Heart left ventricle (tissue), 16 donors: ENCODE data around the gene NMBR. TPM values are rescaled to one million over a fixed set of nuclear protein-coding genes. Genes with fewer than 3 reads are reported as not detected.
"Not testable (repeated sequence)": the region's sequence is repeated elsewhere in the genome, so short reads cannot be mapped to it uniquely, and the experiment has no call there.

Source experiments
- ATAC-seq, 4 donors: fragments of 200-7000 bp; cut with Tn5 transposase; one replicate each; pipeline ENCODE4 v1.9.1; 2020 to 2022; ENCODE audit warnings: moderate library complexity in 4 of 4, mild to moderate bottlenecking in 3 of 4, moderate number of reproducible peaks in 1 of 4
- DNase-seq, 5 donors: peaks; one replicate each; pipeline ENCODE4 v3.0.0-alpha.2; 2020
- H3K27ac ChIP-seq, 12 donors: fragments of 200-600 bp; sonication (generic) in 4 of 12; one replicate each; pipeline versions ENCODE4 v1.5.0 to v1.8.0; 2016 to 2022; ENCODE audit warnings: mild to moderate bottlenecking in 2 of 12
- H3K27me3 ChIP-seq, 9 donors: fragments of 200-600 bp; sonication (generic) in 2 of 9; one replicate each; pipeline versions ENCODE4 v1.5.1 to v1.8.0; 2016 to 2022; ENCODE audit warnings: mild to moderate bottlenecking in 3 of 9
- H3K36me3 ChIP-seq, 9 donors: fragments of 200-600 bp; sonication (generic) in 2 of 9; one replicate each; pipeline versions ENCODE4 v1.5.0 to v1.8.0; 2018 to 2022; ENCODE audit warnings: mild to moderate bottlenecking in 2 of 9
- H3K4me1 ChIP-seq, 12 donors: fragments of 200-600 bp; sonication (generic) in 4 of 12; one replicate each; pipeline versions ENCODE4 v1.5.0 to v1.8.0; 2016 to 2022; ENCODE audit warnings: mild to moderate bottlenecking in 3 of 12
- H3K4me3 ChIP-seq, 12 donors: fragments of 200-600 bp; sonication (generic) in 4 of 12; one replicate each; pipeline versions ENCODE4 v1.5.0 to v1.8.0; 2017 to 2022; ENCODE audit warnings: mild to moderate bottlenecking in 9 of 12, moderate library complexity in 4 of 12
- H3K9me3 ChIP-seq, 12 donors: fragments of 200-600 bp; sonication (generic) in 4 of 12; one replicate each; pipeline versions ENCODE4 v1.5.0 to v1.8.0; 2016 to 2022; ENCODE audit warnings: mild to moderate bottlenecking in 1 of 12
- CTCF ChIP-seq, 12 donors: fragments of 200-600 bp; sonication (generic) in 4 of 12; IDR thresholded peaks; one replicate each; pipeline versions ENCODE4 v1.5.0 to v1.8.0; 2018 to 2022; ENCODE audit warnings: antibody characterized with exemption in 12 of 12, mild to moderate bottlenecking in 5 of 12
- POLR2A ChIP-seq, 2 donors: fragments of 450-650 bp; IDR thresholded peaks; one replicate each; pipeline ENCODE4 v1.6.1; 2017; ENCODE audit warnings: antibody characterized with exemption in 2 of 2, mild to moderate bottlenecking in 2 of 2, moderate library complexity in 2 of 2
- WGBS, 4 donors: extraction: QIAGEN DNeasy Blood & Tissue Kit in 2 of 4; methylation state at CpG; one replicate each; pipeline versions ENCODE4 v1.1.5 to v1.1.7; 2013 to 2018; 5-methylcytosine and 5-hydroxymethylcytosine counted together
- intact Hi-C, 10 donors: fragments of 100-400 bp; cut with DNase I; formaldehyde crosslinking; loops; one replicate each; pipeline versions ENCODE4 v1.11.1 to v1.14.2; 2022
- polyA plus RNA-seq, 2 donors: library from polyadenylated mRNA; stranded (reverse); fragments of 200-250 nt; gene quantifications; one replicate each; pipeline ENCODE4 v1.2.3, GENCODE V29; 2013
- total RNA-seq, 9 donors: library from RNA; depleted of rRNA in 2 of 9; stranded (reverse); fragments of >200 nt in 2 of 9; fragmentation: NEBNext Ultra II Directional in 3 of 9; extraction: Animal tissue kit (Norgen Biotek cat#: 25700) in 3 of 9; gene quantifications; one replicate each; pipeline versions ENCODE4 v1.1.0 to v1.2.4, GENCODE V29; 2016 to 2023
- donor health status: ischemic (EF 13 %, LVEDD 7.1; RV severe dilation, severe dysfunction).
- donor health status: healthy with polysubstance abuse.
- donor health status: DM: no; HTN: yes; CAD: no.
- donor health status: DM: no; HTN: no; CAD: no.
- donor health status: ischemic (EF 25% LVEDD 6.9; RV normal size, moderate dysfunction).
- donor health status: ischemic (EF 25% LVEDD 5.7; RV mildly dilated, moderate dysfunction).
- donor health status: healthy.
- donor health status: DM: yes; HTN: yes; CAD: no.
- donor health status: ischemic (EF 35%, LVEDD 5.7; RV mildly dilated, moderate dysfunction).
- donor health status: nonischemic (EF 11% LVEDD 7.7; RV severe dilation, severe dysfunction).
- donor health status: DM: yes; HTN: yes; CAD: no.
- donor health status: PGD.
- donor health status: ischemic (EF 29% LVEDD 5.4; RV normal size, mild dysfunction).
- donor health status: nonischemic (EF 23%, LVEDD 6.1; RV moderate dilation, normal function).

Gene NMBR
- total and polyA plus RNA-seq, 11 donors: 0.67 TPM; not detected in 10

DNA sequence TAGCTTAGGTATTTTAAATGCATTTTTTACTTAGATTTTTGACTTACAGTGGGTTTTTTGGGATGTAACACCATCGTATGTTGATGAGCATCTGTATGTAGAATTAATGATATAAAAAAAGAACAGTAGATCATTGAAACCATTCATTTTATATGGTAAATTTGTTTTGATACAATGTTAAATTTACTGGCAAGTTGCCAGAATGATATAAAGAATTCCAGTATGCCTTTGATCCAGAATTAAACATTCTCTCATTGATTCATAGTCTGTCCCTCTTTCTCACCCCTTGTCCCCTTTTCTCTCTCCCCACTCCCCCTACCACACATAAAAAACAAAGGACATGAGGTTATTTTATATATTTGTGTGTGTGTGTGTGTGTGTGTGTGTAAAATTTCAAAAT, 45.4 kb upstream of the NMBR start:
- TF ChIP-seq CTCF (IDR thresholded peaks at IDR 0.05): no peak
- no peak for TF ChIP-seq POLR2A (IDR thresholded peaks at IDR 0.05)
- H3K27me3 ChIP-seq: no peaks in the 10 kb centered on the region
- intact Hi-C loops: no loop called here
- no peak overlapping the region for H3K4me3 ChIP-seq
- H3K27ac ChIP-seq: no peak overlapping the region
- WGBS, 4 donors: 96 to 100% (median 97%) methylated on average over 1 of the region's 1 CpG
- ATAC-seq (no peak), DNase-seq (no peak)
- H3K4me1 ChIP-seq: peaks cover 0 to 6% (median under 1%) of the 10 kb centered on the region in 12 donors
- H3K36me3 ChIP-seq: peaks cover 0 to 26% (median 15%) of the 10 kb centered on the region in 9 donors
- no peaks in the 10 kb centered on the region for H3K9me3 ChIP-seq

- intact Hi-C loops: loop anchor here in 1 of 10 donors (5.0 kb wide), 1 partner anchor 37 kb away; no protein-coding TSS in a partner anchor
- 60 to 87% (median 83%) methylated on average over 2 of the region's 2 CpGs for WGBS, 4 donors
- ATAC-seq: no peak
- H3K4me1 ChIP-seq: peaks cover 0 to 15% (median 9%) of the 10 kb centered on the region in 12 donors
- H3K27me3 ChIP-seq: no peaks in the 10 kb centered on the region
- H3K36me3 ChIP-seq: peaks cover 0 to 25% (median 15%) of the 10 kb centered on the region in 9 donors
- no peak for DNase-seq
- H3K4me3 ChIP-seq: no peak overlapping the region
- H3K9me3 ChIP-seq: no peaks in the 10 kb centered on the region
- TF ChIP-seq POLR2A (IDR thresholded peaks at IDR 0.05): no peak
- TF ChIP-seq CTCF (IDR thresholded peaks at IDR 0.05): no peak
- H3K27ac ChIP-seq: no peak overlapping the region
Measured at GRCh38 chr6:142189057-142189456, 42.1 kb upstream of the NMBR start.

GRCh38 chr6:142188341-142188740, 41.4 kb upstream of the NMBR start:
- peaks cover 0 to 15% (median 9%) of the 10 kb centered on the region in 12 donors for H3K4me1 ChIP-seq
- 97 to 98% (median 98%) methylated on average over 8 of the region's 8 CpGs for WGBS, 4 donors
- not testable (repeated sequence) for ATAC-seq, H3K9me3 ChIP-seq, H3K4me3 ChIP-seq, DNase-seq, H3K27me3 ChIP-seq, H3K27ac ChIP-seq
- intact Hi-C loops: loop anchor here in 1 of 10 donors (5.0 kb wide), 1 partner anchor 36 kb away; no protein-coding TSS in a partner anchor
- peak in 2 of 12 donors; percentile 25 to 26 for TF ChIP-seq CTCF (IDR thresholded peaks at IDR 0.05)
- peaks cover 0 to 22% (median 15%) of the 10 kb centered on the region in 9 donors for H3K36me3 ChIP-seq

DNA sequence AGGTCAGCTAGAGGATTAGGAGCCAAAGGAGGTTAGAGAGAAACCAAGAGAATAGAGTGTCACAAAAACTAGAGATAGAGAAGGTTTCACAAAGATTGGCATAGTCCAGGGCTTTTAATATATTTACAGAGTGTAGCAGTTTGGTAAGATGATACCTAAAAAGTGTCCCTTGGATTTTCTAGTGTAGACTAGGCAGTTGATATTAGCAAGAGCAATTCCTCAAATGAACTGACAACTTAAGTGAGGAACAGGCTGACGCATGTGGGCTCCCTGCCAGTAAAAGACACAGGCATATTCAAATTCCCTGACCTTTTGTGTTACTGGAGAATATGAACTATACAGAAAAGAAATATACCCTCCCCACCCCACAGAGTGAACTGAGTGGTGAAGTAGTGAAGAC, 40.3 kb upstream of the NMBR start:
- TF ChIP-seq POLR2A (IDR thresholded peaks at IDR 0.05): no peak
- no peak for TF ChIP-seq CTCF (IDR thresholded peaks at IDR 0.05)
- Histone ChIP-seq H3K4me1 (peaks cover 0 to 19% (median 9%) of the 10 kb centered on the region in 12 donors), H3K27me3 (no peaks in the 10 kb centered on the region), H3K9me3 (no peaks in the 10 kb centered on the region), H3K36me3 (peaks cover 0 to 22% (median 15%) of the 10 kb centered on the region in 9 donors), H3K27ac (peak overlapping the region in 4 of 12 donors; percentile 8 to 33 (median 16)), H3K4me3 (no peak overlapping the region)
- 17 to 27% (median 18%) methylated on average over 1 of the region's 1 CpG for WGBS, 4 donors
- peak in 4 of 5 donors; percentile 20 to 79 (median 53) for DNase-seq
- ATAC-seq: peak; percentile 26 to 87 (median 83)
- intact Hi-C loops: loop anchor here in 1 of 10 donors (5.0 kb wide), 1 partner anchor 35 kb away; no protein-coding TSS in a partner anchor
